HG02884 (cell line): ENCODE measurements around the gene CNIH4.
"Not testable (repeated sequence)": the region's sequence is repeated elsewhere in the genome, so short reads cannot be mapped to it uniquely, and the experiment has no call there.

Experiments used
- ATAC-seq: cut with Tn5 transposase; IDR thresholded peaks from one replicate; pipeline ENCODE4 v1.9.1; 2021; ENCODE audit warnings: mild to moderate bottlenecking, moderate library complexity; ENCODE audit not compliant: unreplicated experiment

CNIH4 gene

DNA sequence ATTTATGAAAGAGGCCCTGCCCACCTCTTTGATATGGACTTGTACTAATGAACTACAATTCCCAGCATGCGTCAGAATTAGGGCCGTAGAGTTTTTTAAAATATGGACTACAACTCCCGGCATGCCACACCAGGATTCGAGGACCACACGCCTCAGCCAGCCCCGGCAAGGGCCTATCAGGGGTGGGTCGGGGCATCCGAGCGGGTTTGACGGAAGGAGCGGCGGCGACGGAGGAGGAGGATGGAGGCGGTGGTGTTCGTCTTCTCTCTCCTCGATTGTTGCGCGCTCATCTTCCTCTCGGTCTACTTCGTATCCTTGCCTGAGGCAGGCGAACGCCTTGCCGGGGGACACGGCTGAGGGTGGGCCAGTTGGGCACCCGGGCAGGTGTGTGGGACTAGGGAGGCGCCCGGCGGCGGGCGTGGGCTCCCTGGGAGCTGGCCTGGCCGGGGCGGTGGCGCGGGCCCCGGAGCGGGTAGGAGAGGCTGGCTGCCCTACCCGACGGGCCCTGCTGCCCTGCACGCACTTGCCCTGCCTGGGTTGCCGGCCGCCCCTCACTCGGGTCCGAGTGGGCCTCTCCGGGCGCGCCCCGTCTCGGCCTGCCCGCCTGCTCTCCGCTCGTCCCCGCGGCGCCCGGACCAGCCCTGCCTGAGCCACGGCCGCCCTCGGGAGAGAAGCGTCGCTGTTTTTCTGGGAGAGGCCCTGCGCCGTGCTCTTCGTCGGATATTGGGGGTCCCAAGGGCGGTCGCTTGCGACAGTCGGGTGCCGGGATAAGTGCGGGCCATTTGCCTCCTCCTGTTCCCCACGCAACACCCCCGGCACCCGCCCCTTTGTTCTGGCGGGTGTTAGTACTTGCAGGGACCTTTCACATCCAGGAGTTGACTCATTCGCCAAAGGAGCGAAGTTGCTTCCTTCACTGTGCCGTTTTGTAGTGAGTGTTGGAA, at the start of gene CNIH4:
TSS of gene CNIH4 (plus strand) at position 195 of the 941 bp plus-strand sequence. CDS start at position 241, 46 bp downstream.
- peak; percentile 97 for ATAC-seq

DNA sequence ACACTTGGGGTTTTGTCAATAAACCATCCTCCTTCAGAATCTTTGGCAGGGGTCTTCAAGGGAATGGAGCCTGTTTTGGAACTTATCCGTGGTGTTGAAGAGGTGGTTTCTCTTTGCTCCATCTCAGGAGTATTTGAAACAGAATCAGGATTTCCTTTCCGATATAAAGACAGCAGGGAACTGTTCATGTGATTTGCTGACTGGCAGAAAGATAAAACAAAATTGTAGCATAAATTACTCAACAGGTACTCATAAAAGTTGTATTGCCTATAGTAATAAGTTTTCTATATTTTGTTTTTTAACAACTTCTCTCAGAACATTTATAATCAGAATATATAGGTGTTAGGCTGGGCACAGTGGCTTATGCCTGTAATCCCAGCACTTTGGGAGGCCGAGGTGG, 48.6 kb upstream of the CNIH4 start:
- ATAC-seq: no peak

DNA sequence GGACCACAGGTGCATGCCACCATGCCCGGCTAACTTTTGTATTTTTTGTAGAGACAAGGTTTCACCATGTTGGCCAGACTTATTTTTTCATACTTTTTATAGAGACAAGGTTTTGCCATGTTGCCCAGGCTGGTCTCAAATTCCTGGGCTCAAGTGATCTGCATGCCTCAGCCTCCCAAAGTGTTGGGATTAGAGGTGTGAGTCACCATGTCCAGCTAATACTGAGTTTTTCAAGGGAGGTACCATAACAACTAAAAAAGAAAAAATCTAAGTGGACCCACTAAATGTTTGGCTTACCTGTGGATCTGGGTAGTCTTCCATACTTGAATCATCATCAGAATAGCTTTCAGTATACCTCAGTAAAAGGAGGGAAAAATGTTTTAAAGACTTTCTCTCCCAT, 45.2 kb upstream of the CNIH4 start:
- not testable (repeated sequence) for ATAC-seq

DNA sequence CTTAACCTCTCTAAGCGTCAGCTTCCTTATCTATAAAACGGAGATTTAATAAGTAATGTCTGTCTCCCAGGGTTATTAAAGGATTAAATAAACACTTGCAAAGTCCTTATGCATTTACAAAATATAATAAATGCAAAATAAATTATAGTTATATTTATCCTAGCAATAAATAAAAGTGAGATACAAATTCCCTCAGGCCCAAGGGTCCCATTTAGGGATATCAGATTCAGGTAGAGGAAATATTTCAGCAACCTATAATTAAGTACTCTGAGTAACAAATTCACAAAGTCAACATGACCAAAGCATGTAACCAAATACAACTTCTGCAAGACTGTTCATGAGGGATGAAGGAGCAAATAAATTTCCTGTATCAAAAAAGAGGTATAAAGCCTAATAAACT, 44.7 kb upstream of the CNIH4 start:
- no peak for ATAC-seq

DNA sequence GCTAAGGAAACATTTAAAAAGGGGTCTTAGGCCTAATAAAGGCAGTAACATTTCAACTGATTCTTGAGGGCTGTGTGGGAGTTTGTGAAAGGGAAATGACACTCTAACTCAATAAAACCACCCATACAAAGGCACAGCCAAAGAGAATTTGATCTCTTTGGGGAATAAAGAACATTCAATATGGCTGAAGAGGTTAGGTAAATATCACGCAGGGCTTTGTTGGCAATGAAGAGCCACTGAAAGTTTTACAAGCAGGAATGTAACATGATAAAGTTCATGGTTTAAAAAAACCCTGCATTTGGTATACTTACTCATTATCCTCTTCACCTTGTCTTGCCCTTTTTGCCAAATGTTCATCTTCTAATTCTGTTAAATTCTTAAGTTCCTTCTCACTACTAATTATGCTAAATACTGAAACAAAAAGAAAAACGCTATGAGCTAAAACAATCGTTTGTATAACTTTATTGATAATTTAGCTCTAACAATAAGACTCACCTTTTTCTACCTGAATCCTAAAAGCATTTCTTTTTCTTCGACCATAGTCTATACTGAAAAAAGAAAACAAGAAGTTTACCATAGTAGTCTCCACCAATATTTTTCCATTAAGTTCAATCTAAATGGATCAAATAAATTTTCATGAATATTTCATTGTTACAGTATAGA, 39.2 kb upstream of the CNIH4 start:
- ATAC-seq: no peak

DNA sequence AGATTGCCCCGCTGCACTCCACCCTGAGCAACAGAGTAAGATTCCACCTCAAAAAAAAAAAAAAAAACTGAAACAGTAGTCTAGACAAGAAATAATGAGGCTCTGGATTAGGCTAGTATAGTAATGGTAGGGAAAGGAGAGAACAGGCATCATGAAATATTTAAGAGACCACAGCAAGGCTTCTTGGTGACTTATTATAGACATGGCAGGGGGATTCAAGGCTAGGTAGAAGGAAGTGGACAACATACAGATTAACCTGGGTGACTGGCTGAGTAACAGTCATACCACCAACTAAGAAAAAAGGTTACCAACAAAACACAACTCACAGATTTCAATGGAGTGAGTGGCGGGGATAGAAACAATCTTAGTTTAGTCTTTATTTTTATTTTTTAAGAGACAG, 35.0 kb upstream of the CNIH4 start:
- ATAC-seq: no peak

DNA sequence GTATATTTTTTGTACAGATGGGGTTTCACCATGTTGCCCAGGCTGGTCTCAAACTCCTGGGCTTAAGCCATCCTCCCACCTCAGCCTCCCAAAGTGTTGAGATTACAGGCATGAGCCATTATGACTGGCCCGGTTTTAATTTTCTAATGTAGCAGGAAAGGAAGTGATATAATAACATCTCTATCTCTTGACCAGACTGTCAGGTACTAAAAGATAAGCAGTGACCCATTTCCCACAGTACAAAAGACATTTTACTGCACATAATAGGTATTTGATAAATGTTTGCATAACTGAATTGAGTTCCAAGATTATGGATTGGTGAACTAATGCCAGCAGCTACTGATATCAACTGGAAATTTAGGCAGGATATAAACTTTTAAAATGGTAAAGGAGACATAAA, 30.7 kb upstream of the CNIH4 start:
- ATAC-seq: no peak

DNA sequence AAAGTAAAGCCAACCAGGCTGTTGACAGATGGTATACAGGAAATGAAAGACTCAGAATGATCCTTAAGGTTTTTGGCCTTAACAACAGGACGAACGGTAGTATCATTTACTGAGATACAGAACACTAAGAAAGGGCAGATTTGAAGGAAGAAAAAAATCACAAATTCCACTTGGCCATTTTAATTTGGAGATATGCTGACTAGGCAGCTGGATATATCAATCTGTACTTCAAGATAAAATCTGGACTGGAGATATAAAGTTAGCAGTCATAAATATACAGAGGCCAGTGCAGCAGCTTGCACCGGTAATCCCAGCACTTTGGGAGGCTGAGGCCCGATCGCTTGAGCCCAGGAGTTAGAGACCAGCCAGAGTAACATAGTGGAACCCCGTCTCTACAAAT, 28.0 kb upstream of the CNIH4 start:
- ATAC-seq: no peak

DNA sequence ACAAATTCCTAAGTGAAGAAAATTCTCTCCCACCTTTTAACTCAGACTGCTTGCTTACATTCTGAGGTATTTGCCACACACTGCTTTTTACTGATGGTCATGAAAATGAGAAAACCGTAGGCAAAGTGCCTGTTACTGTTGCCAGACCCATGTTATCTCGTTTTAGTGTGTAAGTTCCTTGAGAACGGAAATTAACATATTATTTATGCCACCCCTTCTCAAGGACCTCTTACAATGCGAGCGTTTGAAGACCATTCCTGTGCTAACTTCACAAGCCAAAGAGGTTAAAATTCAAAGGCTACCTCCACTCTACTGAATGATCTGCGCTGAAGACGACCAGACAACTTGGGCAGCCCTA, 27.2 kb upstream of the CNIH4 start:
- ATAC-seq: no peak

DNA sequence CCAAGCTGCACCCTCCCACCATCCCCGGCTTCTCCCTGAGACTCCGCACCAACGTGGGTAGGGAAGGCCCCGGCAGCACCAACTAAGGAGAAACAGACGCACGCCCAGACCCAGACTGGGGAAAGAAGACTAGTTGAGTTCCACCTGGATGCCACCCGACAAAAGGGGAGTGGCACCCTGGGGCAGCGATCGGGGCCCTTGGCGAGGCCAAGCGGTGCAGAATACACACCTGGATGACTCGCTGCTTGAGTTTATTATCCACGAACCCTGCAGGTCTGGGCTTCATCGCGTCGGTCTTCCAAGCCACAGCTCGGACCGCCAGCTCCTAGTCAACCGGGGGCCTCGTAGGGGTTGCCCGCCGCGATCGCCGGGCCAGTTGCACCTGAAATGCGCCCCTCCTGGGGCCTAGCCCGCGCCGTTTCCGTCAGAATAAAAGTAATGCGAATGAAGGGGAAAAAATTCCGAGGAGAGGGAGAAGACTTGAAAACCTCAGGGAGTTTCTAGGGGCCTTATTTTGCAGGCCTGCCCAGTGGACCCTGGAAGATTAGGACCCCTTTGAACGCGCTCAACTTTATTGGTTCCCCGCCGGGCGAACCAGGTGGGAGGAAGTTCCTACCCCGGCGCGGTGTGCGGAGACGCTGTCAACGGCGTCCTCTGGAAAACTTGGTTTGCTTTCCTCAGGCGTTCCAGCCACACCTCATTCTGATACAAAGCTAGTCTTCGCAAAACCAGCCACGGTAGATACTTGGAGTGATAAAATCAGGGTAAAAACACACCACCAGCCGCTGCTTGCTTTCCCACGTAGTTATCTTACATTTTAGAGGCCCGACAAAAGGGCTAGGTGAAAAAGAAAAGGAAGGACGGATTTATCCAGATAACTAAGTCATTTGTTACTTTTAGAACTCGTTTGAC, 26.6 kb upstream of the CNIH4 start, which contains the start of gene NVL:
TSS of gene NVL (minus strand) at position 331 of the 912 bp plus-strand sequence. CDS start at position 286, 45 bp downstream.
- ATAC-seq: peak; percentile 67

DNA sequence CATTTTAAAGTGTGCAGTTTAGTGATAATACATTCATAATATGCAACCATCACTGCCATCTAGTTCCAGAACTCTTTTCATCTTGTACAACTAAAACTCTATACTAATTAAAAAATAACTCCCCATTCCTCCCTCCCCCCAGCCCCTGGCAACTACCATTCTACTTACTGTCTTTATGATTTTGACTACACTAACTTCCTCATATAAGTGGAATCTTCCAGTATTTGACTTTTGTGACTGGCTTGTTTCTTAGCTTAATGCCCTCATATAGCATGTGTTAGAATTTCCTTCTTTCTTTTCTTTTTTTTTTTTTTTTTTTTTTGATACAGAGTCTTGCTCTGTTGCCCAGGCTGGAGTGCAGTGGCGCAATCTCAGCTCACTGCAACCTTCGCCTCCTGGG, 25.4 kb upstream of the CNIH4 start:
- ATAC-seq: no peak

DNA sequence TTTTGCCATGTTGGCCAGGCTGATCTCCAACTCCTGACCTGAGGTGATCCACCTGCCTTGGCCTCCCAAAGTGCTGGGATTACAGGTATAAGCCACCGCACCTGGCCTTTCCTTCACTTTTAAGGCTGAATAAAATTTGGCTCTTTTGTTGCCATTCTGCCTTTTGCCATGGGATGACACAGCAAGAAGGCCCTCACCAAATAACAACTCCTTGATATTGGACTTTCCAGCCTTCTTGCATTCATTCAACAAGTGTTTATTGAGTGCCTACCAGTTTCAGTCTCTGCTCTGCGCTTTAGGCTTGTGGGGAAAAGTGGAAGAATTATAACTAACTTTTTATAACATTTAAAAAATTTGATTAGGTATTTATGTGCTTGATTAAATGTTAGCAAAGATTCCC, 24.9 kb upstream of the CNIH4 start:
- ATAC-seq: no peak

DNA sequence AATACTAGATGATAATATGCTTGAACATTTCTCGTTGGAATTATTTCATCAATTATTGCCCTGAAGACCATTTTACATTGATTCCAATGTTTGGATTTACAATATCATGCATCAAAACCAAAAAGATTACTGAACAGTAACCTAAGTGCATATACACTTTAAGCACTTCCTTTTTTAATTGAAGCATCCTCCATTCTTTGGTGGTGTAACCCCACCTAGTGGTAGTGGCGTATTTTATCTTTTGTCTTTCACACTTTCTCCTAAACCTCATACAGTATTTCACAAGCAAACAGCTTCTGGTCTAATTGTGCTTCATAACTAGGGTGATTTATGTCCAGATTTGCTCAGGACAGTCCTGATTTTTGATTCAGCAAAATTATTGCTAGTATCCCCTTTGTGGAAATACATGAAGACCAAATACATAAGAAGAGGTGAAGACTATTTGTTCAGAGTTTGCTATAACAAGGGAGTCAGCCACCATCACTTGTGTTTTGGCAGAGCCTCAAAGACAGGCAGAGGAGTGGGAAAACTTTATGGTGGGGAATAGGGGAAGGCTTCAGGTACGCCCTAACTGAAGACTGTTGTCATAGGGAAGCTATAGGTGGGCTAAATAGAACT, 23.3 kb upstream of the CNIH4 start:
- peak; percentile 43 for ATAC-seq

DNA sequence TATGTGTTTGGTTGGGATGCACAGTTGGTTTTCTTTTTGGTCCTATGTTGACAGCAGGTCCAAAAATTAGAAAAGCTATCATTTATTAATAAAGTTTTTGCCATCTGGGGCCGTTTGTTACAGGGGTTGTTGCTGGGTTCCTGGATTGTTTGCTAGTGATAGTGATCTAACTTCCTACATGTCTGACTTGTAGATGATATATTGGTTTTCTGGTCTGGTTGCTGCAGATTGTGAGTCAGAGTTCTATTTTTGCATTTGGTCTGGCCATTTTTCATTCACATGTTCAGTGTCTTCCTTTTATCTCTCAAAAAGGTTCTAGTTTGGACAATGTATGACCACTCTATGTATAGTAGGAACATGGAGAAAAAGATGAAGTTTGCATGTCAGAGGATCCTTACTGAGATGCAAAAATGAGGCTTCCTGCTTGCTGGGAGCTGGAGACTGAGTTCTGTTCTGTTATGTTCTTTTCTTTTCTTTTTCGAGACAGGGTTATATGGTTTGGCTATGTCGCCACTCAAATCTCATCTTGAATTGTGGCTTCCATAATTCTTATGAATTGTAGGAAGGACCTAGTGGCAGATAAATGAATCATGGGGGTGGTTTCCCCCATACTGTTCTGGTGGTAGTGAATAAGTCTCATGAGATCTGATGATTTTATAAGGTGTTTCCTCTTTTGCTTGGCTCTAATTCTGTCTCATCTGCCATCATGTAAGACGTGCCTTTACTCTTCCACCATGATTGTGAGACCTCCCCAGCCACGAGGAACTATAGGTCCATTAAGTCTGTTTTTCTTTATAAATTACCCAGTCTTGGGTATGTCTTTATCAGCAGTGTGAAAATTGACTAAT, 22.5 kb upstream of the CNIH4 start:
- ATAC-seq: no peak

DNA sequence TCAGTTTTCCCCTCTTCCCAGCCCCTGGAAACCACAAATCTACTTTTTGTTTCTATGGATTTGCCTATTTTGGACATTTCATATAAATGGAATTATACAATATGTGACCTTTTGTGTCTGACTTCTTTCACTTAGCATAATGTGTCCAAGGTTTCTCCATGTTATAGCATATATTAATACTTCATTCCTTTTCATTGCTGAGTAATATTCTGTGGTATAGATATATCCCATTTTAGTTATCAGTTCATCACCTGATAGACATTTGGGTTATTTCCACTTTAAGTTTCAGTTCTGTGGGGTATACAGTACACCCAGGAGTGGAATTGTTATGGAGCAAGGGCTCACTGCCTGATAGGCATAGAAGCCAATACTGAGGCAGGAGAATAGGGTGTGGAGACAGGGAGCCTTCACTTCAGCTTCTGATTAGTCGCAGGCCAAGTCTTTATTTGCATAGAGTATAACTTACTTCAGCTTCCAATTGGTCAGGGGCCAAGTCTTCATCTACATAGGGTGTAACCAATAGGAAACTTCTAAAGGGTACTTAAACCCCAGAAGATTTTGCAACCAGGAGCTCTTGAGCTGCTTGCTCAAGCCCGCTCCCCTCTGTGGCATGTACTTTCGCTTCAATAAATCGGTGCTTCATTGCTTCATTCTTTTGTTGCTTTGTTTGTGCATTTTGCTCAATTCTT, 18.4 kb upstream of the CNIH4 start:
- no peak for ATAC-seq

DNA sequence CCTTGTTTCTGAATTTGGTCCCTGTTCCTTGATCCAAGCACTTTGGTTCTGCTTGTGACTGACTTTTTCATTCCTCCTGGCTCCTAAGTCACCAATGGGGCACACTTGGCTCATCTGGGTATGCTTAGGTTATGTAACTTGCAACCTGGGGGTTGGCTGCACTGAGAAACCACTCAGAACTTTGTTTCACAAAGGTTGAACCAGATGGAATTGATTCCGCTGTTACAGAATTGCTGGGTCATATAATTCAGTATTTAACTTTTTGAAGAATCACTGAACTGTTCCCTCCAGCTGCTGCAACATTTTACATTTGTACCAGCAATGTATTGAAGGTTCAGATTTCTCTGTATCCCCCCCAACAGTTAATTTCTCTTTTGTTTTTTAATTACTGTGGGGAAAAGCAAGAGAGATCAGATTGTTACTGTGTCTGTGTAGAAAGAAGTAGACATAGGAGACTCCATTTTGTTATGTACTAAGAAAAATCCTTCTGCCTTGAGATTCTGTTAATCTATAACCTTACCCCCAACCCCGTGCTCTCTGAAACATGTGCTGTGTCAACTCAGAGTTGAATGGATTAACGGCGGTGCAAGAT, 17.1 kb upstream of the CNIH4 start:
- no peak for ATAC-seq

DNA sequence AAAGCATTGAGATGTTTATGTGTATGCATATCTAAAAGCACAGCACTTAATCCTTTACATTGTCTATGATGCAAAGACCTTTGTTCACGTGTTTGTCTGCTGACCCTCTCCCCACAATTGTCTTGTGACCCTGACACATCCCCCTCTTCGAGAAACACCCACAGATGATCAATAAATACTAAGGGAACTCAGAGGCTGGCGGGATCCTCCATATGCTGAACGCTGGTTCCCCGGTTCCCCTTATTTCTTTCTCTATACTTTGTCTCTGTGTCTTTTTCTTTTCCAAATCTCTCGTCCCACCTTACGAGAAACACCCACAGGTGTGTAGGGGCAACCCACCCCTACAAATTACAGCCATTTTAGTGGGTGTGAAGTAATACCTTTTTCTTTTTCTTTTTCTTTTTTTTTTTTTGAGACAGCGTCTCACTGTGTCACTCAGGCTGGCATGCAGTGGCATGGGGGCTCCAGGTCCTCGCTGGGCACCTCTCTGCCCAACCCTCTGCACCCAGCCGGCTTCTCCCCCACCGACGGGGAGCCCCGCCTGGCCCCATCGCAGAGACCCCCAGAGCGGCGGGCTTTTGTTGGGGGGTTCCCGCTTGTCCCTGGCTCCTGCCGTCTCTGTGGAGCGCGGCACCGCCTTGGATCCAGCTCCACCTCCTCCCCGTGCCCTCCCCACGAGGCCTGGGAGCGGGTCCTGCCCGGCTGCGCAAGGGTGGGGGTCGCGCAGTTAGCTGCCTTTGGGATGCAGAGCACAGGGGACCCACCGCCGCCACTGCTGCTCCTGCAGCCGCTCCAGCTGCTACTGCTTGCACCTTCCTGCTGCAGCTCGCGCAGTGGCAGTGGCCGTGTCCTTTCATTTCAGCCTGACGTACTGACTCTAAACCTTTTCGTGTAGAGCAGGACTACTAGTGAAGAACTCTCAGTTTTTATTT, 16.0 kb upstream of the CNIH4 start:
- ATAC-seq: not testable (repeated sequence)

DNA sequence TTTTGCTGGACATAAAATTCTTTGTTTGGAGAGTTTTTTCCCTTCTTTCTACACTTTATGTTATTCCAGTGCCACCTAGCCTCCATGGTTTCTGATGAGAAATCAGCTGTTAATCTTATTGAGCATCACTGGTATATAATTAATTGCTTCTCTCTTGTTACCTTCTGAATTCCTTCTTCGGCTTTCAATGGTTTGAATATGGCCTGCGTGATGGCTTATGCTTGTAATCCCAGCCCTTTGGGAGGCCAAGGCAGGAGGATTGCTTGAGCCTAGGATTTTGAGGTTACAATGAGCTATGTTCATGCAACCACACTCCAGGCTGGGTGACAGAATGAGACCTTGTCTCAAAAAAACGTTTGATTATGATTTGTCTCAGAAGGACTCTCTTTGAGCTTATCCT, 13.0 kb upstream of the CNIH4 start:
- no peak for ATAC-seq
